Epithelial cell of prostate (primary cell): ENCODE data around the gene DHODH.
"Not testable (repeated sequence)": the region's sequence is repeated elsewhere in the genome, so short reads cannot be mapped to it uniquely, and the experiment has no call there.

Source experiments
- DNase-seq: peaks from one replicate; pipeline ENCODE4 v3.0.0-alpha.2; 2011; ENCODE audit warnings: low read depth, low spot score
- H3K27ac ChIP-seq: fragments of 450-650 bp; 2 replicates; pipeline ENCODE4 v1.5.1; 2017; ENCODE audit warnings: mild to moderate bottlenecking

The DHODH gene

DNA sequence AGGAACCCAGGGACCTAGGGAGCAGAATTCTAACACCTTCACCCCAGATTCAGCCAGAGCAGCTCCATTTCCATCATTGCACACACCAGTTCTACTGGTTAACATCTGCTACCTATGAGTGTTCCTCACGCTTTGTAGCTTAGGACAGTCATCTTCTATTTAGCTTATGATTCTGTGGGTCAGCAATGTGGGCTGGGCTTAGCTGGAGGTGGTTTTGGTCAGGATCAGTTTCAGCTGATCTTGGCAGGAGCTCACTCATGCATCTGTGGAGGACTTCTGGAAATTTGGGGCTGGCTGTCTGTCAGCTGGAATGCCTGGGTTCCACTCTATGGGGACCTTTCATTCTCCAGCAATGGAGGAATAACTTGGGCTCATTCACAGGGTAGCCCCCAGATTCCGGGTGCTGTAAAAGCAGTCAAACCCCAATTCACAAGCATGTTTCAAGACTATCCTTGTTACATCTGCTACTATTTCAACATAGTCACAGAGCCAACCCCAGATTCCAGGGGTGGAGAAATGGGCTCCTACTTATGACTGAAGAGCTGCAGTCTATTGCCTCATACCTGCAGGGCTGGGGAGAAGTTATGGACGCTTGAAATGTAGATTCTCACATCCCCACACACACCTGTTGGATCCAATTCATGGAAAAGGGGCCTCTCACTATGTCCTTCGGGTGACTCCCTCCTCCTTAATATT lies 42.4 kb downstream of the DHODH start:
- H3K27ac ChIP-seq = peak overlapping the region; percentile 39
- DNase-seq = peak; percentile 39

DNA sequence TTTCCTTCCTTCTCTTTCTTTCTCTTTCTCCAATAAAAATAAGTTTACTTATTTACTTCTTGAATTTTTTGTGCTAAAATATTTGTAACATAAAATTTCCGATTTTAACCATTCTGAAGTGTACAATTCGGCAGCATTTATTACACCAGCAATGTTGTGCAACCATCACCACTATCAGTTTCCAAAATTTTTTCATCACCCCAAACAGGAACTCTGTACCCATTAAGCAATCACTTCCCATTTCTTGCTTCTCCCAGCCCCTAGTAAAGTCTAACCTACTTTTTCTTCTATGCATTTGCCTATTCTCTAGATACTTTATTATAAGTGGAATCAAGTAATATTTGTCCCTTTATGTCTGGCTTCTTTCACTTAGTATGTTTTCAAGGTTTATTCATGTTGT lies 43.3 kb downstream of the DHODH start:
- peak overlapping the region; percentile 39 for H3K27ac ChIP-seq
- DNase-seq = no peak

DNA sequence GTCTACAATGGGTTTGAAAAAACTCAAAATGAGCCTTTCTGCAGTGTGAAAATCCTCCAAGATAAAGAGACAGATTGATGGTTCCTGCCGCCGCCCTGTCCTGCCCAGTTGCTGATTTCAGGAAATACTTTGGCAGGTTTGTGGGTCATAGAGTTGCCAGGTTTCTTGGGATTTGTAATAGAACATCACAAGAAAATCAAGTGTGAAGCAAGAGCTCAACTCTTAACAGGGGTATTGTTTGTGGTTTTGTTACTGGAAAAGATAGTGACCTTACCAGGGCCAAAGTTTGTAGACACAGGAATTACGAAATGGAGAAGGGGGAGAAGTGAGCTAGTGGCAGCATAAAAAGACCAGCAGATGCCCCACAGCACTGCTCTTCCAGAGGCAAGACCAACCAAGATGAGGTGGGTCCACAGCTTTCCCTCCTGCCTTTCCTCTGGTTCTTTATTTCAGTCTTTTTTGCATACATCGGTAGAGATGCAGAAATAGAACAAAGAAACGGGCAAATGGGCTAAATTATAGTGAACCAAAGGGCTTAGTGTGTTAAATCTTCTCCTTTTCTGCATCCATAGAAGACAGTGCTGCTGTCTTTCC lies 45.8 kb downstream of the DHODH start, which contains the start of gene HP:
TSS of gene HP (plus strand) at position 252 of the 594 bp plus-strand sequence. CDS start at position 400, 148 bp downstream.
- not testable (repeated sequence) for DNase-seq, H3K27ac ChIP-seq

DNA sequence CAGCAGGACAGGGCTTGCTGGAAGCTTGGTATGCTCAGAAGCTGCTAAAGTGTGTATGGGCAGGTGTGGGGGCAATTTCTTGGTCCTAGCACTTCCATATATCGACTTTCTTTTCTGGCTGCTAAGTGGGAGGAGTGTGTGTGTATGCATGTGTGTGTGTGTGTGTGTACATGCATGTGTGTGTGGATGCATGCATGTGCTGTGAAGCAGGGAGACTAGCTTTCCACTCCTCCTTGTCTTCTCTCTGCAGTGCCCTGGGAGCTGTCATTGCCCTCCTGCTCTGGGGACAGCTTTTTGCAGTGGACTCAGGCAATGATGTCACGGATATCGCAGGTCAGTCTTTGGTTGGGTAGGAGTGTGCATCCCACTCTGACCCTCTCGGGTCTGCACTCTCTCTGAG lies 47.4 kb downstream of the DHODH start:
- no peak for DNase-seq
- no peak overlapping the region for H3K27ac ChIP-seq

DNA sequence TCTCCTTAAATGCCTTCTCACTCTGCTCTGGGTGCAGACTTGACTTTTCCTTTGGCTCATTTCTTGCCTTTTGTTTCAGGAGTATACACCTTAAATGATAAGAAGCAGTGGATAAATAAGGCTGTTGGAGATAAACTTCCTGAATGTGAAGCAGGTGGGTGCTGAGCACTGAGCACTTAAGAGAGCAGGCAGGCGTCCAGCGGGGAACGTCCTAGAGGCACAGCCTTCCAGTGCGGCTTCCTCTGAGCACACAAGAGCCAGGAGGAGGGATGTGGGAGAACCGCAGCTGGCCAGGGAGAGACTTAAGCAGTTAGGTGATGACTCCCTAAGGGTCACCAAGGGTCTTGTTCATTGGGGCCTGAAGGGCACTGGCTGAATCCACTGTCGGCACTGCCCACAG lies 48.8 kb downstream of the DHODH start:
- DNase-seq, H3K27ac ChIP-seq: not testable (repeated sequence)

DNA sequence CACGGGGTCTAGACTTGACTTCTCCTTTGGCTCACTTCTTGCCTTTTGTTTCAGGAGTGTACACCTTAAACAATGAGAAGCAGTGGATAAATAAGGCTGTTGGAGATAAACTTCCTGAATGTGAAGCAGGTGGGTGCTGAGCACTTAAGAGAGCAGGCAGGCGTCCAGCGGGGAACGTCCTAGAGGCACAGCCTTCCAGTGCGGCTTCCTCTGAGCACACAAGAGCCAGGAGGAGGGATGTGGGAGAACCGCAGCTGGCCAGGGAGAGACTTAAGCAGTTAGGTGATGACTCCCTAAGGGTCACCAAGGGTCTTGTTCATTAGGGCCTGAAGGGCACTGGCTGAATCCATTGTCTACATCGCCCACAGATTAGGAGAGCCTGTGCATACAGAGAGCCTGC lies 50.5 kb downstream of the DHODH start:
- DNase-seq, H3K27ac ChIP-seq: not testable (repeated sequence)

DNA sequence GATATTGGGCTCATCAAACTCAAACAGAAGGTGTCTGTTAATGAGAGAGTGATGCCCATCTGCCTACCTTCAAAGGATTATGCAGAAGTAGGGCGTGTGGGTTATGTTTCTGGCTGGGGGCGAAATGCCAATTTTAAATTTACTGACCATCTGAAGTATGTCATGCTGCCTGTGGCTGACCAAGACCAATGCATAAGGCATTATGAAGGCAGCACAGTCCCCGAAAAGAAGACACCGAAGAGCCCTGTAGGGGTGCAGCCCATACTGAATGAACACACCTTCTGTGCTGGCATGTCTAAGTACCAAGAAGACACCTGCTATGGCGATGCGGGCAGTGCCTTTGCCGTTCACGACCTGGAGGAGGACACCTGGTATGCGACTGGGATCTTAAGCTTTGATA lies 51.9 kb downstream of the DHODH start:
- no peak overlapping the region for H3K27ac ChIP-seq
- no peak for DNase-seq

DNA sequence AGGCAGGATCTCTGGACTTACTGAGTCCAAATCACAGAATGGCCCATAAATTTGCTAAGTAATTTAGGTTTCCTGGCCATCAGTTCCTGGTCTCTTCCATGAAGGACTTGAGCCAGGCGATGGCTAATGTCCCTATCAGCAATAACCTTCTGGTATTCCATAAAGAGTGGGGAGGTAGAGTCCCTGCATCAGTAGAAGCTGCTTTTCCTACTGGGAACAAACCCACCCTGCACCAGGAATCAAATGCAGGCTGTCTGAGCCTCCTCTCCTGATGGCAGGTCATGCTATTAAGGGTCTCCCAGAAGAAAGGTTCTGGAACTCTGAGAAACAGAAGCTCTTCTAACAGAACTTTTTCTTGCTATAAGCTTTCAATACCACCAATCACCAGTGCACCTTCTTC lies 53.0 kb downstream of the DHODH start:
- H3K27ac ChIP-seq = no peak overlapping the region
- no peak for DNase-seq

DNA sequence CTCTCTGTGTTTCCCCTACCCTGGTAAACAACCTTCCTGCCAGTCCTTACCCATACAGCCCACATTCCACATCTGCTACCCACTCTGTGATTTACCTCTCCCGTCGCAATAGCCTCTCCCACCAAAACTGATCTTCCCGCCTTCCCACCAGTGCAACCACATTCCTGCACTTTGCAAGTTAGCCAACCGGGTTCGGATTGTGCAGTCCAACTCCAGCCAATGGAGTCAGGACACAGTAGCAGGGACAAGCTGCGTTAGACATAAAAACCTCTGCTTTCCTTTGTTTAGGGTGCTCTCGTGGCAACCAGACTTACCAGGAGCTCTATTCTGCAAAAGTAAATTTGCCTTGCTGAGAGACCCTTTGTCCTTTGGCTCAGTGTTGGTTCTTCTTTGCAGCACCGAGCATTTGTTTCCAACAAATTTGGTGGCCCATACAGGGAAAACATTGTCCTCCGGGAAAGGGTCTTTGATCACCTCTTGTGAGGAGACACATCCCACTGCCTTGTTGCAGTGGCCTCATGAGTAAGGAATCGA lies 55.9 kb downstream of the DHODH start:
- no peak overlapping the region for H3K27ac ChIP-seq
- DNase-seq = no peak

DNA sequence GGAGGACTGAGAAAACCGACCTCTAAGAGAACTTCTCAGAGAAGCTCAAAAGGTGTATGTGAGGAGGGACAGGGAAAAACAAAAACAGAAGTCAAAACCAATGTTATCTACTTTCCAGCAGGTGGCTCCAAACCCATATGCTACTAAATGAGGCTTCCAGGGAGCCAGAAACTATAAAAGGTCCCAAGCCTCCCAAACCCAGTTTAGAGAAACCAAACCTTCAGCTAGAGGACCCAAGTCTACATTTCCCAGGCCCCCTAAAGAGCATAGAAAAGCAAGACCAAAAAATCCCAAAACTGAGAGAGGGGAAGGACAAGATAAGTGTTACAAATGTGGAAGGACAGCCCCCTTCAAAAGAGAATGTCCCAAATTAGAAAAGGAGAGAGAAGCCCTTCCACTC lies 58.2 kb downstream of the DHODH start:
- no peak overlapping the region for H3K27ac ChIP-seq
- DNase-seq = no peak

DNA sequence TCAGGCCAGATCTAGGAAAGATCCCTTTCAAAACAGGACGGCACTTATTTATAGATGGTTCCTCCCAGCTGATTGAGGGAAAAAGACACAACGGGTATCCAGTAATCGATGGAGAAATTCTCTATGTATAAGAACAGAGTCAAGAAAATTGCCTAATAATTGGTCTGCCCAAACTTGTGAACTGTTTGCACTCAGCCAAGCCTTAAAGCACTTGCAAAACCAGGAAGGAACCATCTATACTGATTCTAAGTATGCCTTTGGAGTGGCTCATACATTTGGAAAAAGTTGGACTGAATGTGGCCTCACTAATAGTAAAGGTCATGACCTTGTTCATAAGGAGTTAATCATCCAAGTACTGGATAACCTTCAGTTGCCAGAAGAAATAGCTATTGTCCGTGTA lies 60.4 kb downstream of the DHODH start:
- H3K27ac ChIP-seq = no peak overlapping the region
- no peak for DNase-seq

DNA sequence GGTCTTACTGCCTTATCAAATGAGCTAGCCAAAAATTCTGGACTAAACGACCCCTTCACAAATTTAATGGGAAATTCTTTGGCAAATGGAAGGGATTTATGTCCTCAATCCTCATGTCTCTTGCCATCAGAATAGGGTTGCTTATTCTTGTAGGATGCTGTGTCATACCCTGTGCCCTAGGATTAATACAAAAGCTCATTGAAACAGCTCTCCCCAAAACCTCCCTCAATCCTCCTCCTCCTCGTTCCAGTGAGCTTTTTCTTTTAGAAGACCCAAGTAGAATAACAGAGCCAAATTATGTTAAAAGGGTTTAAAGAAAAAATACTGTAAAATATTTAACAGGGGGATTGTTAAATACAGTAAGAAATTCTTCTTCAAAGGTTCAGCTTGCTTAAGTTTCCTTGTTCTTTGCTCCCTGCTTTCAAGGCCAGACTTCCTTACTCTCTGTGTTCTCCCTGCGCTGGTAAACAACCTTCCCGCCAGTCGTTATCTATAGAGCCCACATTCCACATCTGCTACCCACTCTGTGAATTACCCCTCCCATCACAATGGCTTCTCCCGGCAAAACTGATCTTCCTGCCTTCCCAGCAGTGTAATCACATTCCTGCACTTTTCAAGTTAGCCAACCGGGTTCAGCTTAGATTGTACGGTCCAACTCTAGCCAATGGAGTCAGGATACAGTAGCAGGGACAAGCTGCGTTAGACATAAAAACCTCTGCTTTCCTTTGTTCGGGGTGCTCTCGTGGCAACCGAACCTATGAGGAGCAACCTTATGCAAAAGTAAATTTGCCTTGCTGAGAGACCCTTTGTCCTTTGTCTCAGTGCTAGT lies 64.2 kb downstream of the DHODH start:
- no peak overlapping the region for H3K27ac ChIP-seq
- no peak for DNase-seq

DNA sequence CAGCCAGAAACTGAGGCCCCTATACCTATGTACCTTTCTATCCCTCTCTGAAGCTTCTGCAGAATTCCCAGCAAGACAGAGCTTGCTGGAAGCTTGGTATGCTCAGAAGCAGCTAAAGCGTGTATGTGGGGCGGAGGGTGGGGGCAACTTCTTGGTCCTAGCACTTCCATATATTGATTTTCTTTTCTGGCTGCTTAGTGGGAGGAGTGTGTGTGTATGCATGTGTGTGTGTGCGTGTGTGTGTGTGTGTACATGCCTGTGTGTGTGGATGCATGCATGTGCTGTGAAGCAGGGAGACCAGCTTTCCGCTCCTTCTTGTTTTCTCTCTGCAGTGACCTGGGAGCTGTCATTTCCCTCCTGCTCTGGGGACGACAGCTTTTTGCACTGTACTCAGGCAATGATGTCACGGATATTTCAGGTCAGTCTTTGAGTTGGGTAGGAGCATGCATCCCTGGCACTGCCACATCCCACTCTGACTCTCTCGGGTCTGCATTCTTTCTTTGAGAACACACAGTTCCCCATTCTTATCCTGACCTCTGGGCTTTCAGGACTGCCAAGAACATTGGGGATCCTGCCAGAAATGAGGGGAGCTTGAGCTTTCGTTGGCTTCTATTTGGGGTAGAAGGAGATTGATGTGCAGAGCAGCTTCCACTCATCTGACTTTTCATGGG lies 65.2 kb downstream of the DHODH start:
- H3K27ac ChIP-seq = no peak overlapping the region
- no peak for DNase-seq

DNA sequence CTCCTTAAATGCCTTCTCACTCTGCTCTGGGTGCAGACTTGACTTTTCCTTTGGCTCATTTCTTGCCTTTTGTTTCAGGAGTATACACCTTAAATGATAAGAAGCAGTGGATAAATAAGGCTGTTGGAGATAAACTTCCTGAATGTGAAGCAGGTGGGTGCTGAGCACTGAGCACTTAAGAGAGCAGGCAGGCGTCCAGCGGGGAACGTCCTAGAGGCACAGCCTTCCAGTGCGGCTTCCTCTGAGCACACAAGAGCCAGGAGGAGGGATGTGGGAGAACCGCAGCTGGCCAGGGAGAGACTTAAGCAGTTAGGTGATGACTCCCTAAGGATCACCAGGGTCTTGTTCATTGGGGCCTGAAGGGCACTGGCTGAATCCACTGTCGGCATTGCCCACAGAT lies 66.5 kb downstream of the DHODH start:
- not testable (repeated sequence) for H3K27ac ChIP-seq, DNase-seq
